ENCODE data around the gene HAUS3.

- no peak for TF ChIP-seq EZH2 (optimal IDR thresholded peaks at IDR 0.05; ENCODE audit: low read depth, low read length)
- TF ChIP-seq CTCF (IDR thresholded peaks at IDR 0.05; ENCODE audit: low read length): no peak
These were observed 58.5 kb downstream of the HAUS3 start for GRCh38 chr4:2183394-2183793.
